GM18508 (cell line): Measurements from ENCODE around the gene TIFAB.

Source experiments
- ATAC-seq: cut with Tn5 transposase; IDR thresholded peaks from one replicate; pipeline ENCODE4 v1.9.1; 2021; ENCODE audit warnings: moderate number of reproducible peaks; ENCODE audit not compliant: insufficient read depth, unreplicated experiment

TIFAB gene

DNA sequence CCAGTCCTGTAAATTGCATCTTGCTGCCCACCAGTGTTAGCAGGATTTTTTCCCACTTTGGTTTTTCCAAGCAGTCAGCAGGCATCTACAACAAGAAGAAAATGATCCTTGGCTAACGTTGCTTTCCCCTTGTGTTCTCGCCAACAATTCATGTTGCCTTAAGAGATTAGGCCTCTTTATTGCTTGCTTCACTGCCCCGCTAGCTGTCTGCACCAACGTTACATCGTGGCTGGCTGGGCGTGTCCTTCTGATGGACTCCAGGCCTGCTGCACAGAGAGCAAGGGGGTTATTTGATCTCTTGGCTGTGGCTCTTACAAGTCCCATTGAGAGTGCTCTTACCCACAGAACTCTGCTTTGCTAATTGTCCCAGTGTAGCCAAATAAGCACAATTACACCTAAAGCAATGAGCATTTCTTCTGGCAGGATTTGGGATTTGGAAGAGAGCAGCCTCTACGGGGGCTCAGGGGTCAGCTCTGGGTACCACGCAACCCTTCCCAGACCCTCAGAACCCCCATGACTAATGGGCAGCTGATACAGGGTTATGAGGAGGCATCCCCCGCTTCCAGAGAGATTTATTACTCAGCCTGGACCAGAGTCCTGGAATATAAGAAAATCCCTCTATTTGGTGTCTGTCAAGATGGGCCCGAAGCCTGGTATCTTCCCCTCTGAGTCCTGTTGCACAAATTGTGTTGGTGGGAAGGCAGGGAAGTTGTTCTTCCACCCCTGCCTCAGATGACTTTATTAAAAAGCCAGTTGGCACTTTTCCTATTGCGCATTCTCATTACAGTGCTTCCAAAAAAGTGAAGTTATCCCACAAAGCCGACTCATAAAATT, 22.6 kb downstream of the TIFAB start:
- ATAC-seq, result no peak

DNA sequence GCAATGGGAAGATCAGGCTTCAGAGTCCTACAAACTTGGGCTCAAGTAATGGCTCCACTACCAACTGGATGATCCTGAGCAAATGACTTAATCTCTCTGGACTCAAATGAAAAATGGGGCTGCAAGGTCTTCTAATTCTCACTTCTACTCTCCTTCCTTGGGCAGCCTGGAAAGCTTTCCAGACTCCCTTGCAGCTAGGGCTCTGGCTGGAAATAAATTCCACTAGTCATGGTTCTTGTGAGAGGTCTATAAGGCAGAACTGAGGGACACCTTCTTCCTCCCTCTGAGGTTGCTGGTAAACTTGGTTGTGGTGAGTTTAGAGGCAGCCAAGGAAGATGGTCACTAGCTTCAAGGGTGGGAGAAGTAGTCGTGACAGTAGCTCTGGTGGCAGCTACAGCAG, 23.6 kb downstream of the TIFAB start:
- no peak for ATAC-seq

- no peak for ATAC-seq
These were observed 25.8 kb downstream of the TIFAB start for GRCh38 chr5:135426102-135427082.

DNA sequence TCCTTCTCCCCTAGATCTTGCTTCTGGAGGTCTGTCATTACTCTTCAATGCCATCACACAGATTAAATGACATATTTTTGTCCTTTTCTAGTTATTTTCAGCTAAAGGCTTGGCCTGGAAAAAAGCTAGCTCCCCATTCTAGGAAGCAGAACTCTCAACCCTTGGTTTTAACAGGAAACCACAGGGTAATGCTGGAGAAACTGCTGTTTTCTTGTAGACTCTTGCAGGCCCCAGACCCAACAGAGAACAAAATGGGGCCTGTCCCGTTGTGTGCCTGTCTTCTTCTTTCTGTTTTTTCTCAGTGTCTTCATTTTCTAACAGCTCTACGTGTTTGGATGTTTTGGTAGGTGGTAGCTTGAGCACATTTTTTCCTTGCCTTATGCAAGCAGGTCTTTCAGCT, 26.5 kb downstream of the TIFAB start:
- no peak for ATAC-seq

DNA sequence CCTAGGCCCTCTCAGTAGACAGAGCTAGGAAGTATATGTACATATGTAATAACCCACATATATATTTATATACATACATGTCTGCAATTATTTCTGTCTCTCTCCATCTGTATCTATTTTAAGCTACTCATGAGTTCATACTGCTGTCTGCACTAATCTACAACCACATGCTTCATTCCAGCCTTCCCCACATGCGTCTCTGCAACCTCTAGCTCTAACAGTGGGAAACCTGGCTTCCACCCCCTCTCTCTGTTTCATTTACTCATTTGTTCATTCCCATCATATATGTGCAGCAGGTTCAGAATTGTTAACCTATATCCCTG, 28.3 kb downstream of the TIFAB start:
- no peak for ATAC-seq

- ATAC-seq, result no peak
These were observed 28.9 kb downstream of the TIFAB start for GRCh38 chr5:135423146-135423845.

DNA sequence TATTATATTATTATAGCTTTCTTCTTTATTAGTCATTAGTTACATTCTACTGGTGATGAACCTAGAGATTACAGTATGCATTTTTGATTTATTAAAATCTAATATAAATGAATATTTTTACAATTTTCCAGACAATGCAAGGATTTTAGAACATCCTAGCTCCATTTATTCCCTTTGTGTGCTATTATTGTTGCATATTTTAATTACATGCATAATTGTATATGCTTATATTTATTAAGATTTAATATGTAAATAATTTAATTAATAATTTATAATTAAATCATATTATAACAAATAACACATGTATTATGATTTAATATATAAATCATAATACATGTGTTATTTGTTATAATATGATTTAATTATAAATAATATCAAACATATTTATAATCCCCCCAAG, 29.7 kb downstream of the TIFAB start:
- no peak for ATAC-seq

DNA sequence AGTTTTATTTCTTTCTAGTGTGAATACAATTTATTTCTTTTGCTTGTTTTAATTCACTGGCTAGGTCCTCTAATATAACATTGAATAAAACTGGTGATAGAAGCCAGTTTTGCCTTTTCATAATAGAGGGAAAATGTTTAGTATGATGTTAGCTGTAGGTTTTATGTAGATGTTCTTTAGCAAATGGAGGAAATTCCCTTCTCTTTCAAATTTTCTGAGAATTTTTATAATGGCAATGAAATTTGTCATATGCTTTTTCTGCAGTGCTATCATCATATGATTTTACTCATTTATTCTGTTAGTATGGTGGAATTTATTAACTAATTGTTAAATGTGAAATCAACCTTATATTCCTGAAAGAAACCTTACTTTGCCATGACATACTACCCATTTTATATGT, 35.1 kb downstream of the TIFAB start:
- ATAC-seq, result no peak

GRCh38 chr5:135405082-135405481, 47.1 kb downstream of the TIFAB start:
- ATAC-seq, result no peak

- no peak for ATAC-seq
These were observed 50.1 kb downstream of the TIFAB start for GRCh38 chr5:135402031-135402430.

- no peak for ATAC-seq
These were observed 51.3 kb downstream of the TIFAB start for GRCh38 chr5:135400866-135401265.

DNA sequence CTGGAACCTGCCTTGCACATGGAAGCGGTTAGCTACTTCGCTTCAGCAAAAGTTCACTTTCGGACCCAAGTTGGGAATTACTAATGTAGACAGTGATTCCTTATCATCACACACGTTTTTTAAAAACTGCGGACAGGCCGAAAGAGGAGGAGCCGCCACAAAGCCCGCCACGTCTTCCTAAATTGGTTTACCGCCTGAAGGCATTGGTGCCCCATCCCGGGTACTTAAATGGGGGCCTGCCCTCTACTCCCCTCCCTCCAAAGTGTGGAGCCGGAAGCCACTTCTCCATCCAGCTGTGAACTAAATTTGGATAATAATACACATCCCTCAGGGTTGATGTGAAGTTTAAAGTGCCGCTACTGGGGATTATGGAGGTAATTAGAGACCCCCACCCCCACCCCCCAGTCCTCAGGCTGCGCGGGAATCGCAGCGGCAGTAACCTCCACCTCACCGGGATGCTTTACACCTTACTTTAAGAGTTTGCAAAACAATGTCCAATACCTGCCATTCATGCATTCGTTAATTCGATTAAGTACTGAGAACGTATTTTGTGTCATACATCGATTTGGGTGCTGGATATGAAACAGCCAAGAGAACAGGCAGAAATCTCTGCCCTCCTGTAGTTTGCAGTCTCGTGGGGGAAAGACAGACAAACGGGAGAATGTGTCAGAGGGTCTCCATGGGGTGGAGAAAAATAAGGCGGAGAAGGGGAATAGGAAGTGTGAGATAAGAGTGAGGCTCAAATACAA, 52.2 kb downstream of the TIFAB start:
- ATAC-seq, result no peak

- peak; percentile 52 for ATAC-seq
These were observed 53.0 kb downstream of the TIFAB start, which contains the start of gene MACROH2A1 for GRCh38 chr5:135398855-135399793. TSS of gene MACROH2A1 (minus strand) at chr5:135399231. CDS start at chr5:135389093, 10,138 bp downstream.

GRCh38 chr5:135398160-135398854, 53.8 kb downstream of the TIFAB start:
- ATAC-seq, result no peak
